Measurements from ENCODE around the gene DPP8.
"Not testable (repeated sequence)": the region's sequence is repeated elsewhere in the genome, so short reads cannot be mapped to it uniquely, and the experiment has no call there.

Gene DPP8

DNA sequence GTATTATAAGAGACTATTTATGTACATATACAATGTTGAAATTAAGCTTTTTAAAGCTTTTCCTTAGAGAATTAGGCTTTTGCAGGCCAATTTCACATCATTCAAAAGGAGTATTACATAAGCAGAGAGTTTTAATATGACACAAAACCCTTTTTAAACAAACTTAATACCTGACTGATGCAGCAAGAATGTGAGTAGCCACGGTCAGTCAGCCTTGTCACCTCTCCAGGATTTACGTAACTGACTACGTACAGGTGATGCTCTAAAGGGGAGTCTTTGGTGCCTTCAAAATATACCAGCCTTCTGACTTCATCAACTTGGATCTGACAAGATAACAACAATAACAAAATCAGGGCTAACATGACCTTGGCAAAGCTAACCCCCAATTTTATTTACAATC lies 50.6 kb downstream of the DPP8 start:
- Histone ChIP-seq H3K4me3 (no peak overlapping the region), H3K9ac (no peak overlapping the region), H3K4me2 (no peak overlapping the region), H4K20me1 (peaks cover 0 to 37% (median 3%) of the 10 kb centered on the region in 11 experiments; a peak in 12 of 22 replicates), H3K4me1 (no peaks in the 10 kb centered on the region), H3K36me3 (peaks cover 93 to 100% (median 99%) of the 10 kb centered on the region in 11 experiments), H3K27me3 (no peaks in the 10 kb centered on the region), H3K27ac (no peak overlapping the region), H3K9me3 (replicated peaks in 1 of 11) (no peaks in the 10 kb centered on the region)
- TF ChIP-seq Cebpa-rat (IDR thresholded peaks at IDR 0.05), result no peak

DNA sequence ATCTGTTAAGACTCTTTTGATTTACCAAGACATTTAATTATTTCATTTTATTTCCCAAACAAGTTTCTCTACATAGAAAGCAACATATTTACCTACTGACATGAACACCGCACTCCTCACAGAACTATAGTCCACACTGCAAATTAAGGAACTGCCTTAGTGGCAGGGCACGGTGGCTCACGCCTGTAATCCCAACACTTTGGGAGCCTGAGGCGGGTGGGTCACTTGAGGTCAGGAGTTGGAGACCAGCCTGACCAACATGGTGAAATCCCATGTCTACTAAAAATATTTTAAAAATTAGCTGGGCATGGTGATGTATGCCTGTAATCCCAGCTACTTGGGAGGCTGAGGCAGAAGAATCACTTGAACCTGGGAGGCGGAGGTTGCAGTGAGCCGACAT lies 54.4 kb downstream of the DPP8 start:
- not testable (repeated sequence) for H3K4me2 ChIP-seq, H3K4me1 ChIP-seq
- H3K36me3 ChIP-seq, result peaks cover 98 to 100% (median 100%) of the 10 kb centered on the region in 11 experiments

DNA sequence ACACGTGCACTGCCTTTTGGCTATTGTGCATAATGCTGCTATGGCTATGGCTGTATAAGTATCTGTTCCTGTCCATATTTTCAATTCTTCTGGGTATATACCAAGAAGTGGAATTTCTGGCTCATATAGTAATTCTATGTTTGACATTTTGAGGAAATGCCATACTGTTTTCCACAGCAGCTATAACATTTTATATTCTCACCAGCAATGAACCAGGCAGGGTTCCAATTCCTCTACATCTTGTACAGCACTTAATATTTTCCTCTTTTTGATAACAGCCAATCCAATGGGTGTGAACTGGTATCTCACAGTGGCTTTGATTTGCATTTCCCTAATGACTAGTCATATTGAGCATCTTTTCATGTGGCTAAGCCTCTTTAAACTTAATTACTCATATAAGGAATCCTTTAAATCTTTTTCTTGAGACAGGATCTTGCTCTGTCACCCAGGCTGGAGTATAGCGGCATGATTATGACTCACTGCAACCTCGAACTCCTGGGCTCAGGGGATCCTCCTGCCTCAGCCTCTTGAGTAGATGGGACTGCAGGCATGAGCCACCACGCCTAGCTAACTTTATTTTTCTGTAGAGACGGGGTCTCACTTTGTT lies 56.6 kb downstream of the DPP8 start:
- peaks cover 0 to 50% (median 23%) of the 10 kb centered on the region in 11 experiments; a peak in 17 of 22 replicates for H4K20me1 ChIP-seq
- no peak overlapping the region for H3K27ac ChIP-seq
- H3K27me3 ChIP-seq, result no peaks in the 10 kb centered on the region
- no peaks in the 10 kb centered on the region for H3K9me3 ChIP-seq (replicated peaks in 1 of 11)
- no peak overlapping the region for H3K4me2 ChIP-seq
- H3K4me1 ChIP-seq, result peaks cover 0 to 4% (median 0%) of the 10 kb centered on the region in 10 experiments; a peak in 1 of 20 replicates
- no peak for TF ChIP-seq Cebpa-rat (IDR thresholded peaks at IDR 0.05)
- H3K36me3 ChIP-seq, result peaks cover 98 to 100% (median 100%) of the 10 kb centered on the region in 11 experiments
- no peak overlapping the region for H3K4me3 ChIP-seq
- H3K9ac ChIP-seq, result no peak overlapping the region

More for the DNA sequence above, 54.4 kb downstream of the DPP8 start:
- not testable (repeated sequence) for H3K4me3 ChIP-seq; H3K9me3 ChIP-seq (replicated peaks in 1 of 11); H3K9ac ChIP-seq; H3K27ac ChIP-seq; H3K27me3 ChIP-seq
- H4K20me1 ChIP-seq, result peaks cover 0 to 43% (median 18%) of the 10 kb centered on the region in 11 experiments; a peak in 16 of 22 replicates

DNA sequence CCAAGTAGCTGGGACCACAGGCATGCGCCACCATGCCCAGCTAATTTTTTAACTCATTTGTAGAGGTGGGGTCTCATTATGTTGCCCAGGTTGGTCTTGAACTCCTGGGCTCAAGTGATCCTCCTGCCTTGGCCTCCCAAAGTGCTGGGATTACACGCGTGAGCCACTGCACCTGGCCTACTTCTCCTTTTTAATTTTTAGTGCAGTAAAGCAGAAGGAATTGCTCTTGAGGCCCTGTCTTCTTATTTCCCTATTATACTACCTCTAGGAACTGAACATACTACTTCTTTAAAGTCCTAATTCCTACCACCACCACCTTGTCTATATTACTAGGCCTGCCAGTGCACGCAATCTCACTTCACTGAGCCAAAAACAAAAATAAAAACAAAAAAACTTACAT lies 62.2 kb downstream of the DPP8 start:
- not testable (repeated sequence) for H3K9ac ChIP-seq; H3K4me3 ChIP-seq; H3K9me3 ChIP-seq (replicated peaks in 1 of 11); H3K27ac ChIP-seq; H3K4me2 ChIP-seq; H3K27me3 ChIP-seq; H3K4me1 ChIP-seq
- peaks cover 0 to 68% (median 22%) of the 10 kb centered on the region in 11 experiments; a peak in 16 of 22 replicates for H4K20me1 ChIP-seq
- H3K36me3 ChIP-seq, result peaks cover 99 to 100% (median 100%) of the 10 kb centered on the region in 11 experiments

DNA sequence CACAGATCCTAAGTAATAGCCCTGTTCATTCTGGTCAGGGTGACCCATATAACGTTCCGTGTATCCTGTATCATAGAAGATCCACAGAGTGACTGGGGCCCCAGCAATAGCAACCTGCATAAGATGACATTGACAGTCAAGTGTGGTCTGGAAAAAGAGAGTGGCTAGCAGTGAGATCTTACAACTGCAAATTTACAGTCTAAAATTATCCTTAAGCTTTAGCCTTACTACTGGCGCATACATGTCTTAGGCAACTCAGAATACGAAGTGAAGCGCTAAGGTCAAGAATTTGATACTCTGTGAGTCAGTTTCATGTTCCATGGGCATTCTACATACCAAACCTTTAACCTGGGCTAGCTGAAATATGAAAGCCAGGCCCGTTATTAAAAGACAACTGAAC lies 65.5 kb downstream of the DPP8 start:
- Histone ChIP-seq H3K4me1 (peaks cover 0 to 9% (median 0%) of the 10 kb centered on the region in 10 experiments; a peak in 2 of 20 replicates), H3K36me3 (peaks cover 92 to 98% (median 97%) of the 10 kb centered on the region in 11 experiments), H3K4me2 (no peak overlapping the region), H3K27ac (no peak overlapping the region), H3K27me3 (no peaks in the 10 kb centered on the region), H3K4me3 (no peak overlapping the region), H4K20me1 (peaks cover 0 to 47% (median 10%) of the 10 kb centered on the region in 11 experiments; a peak in 13 of 22 replicates), H3K9ac (no peak overlapping the region), H3K9me3 (replicated peaks in 1 of 11) (no peaks in the 10 kb centered on the region)
- no peak for TF ChIP-seq Cebpa-rat (IDR thresholded peaks at IDR 0.05)

DNA sequence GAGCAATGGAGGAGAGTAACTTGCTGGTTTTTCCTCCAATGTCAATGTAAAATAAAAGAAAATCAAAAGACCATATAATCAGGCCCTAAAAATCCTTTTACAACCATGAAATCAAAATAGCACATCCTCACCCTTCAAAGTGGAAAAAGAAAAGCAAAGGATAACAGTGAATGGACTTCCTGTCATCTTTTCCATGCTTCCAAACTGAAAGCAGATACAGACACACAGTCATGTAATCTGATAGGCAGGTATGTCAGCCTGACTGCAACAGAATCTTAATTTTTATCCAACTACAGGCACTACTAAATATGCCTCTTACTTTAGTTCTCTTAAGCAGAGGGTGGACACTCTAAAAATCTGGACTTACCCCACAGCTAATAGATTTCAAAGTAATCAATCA lies 66.9 kb downstream of the DPP8 start:
- TF ChIP-seq Cebpa-rat (IDR thresholded peaks at IDR 0.05), result no peak
- Histone ChIP-seq H3K27me3 (no peaks in the 10 kb centered on the region), H3K9me3 (replicated peaks in 1 of 11) (no peaks in the 10 kb centered on the region), H3K27ac (no peak overlapping the region), H4K20me1 (peaks cover 0 to 35% (median 8%) of the 10 kb centered on the region in 11 experiments; a peak in 10 of 22 replicates), H3K9ac (no peak overlapping the region), H3K4me3 (no peak overlapping the region), H3K4me2 (no peak overlapping the region), H3K36me3 (peaks cover 92 to 98% (median 97%) of the 10 kb centered on the region in 11 experiments), H3K4me1 (peaks cover 0 to 3% (median 0%) of the 10 kb centered on the region in 10 experiments; a peak in 2 of 20 replicates)

DNA sequence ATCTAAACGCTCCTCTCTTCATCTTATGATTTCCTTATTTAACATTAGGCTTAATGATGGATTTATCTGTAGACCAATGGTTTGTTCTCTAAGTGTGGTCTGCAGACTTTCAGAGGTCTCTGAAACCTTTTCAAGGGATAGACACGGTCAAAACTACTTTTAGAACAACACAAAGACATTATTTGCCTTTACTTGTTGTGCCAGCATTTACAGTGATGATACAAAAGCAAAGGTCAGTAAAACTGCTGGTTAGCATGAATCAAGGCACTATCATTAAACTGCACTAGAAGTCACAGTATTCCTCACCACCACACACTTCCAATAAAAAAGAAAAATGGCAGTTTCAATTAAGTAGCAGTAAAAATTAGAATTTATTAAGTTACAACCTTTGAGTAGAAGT lies 70.3 kb downstream of the DPP8 start:
- no peaks in the 10 kb centered on the region for H3K27me3 ChIP-seq
- no peak overlapping the region for H3K9ac ChIP-seq
- no peak overlapping the region for H3K4me3 ChIP-seq
- H3K4me2 ChIP-seq, result no peak overlapping the region
- H3K27ac ChIP-seq, result no peak overlapping the region
- peaks cover 82 to 97% (median 91%) of the 10 kb centered on the region in 11 experiments for H3K36me3 ChIP-seq
- no peaks in the 10 kb centered on the region for H3K4me1 ChIP-seq
- no peak for TF ChIP-seq Cebpa-rat (IDR thresholded peaks at IDR 0.05)
- peaks cover 0 to 12% (median 0%) of the 10 kb centered on the region in 11 experiments; a peak in 4 of 22 replicates for H4K20me1 ChIP-seq
- no peaks in the 10 kb centered on the region for H3K9me3 ChIP-seq (replicated peaks in 1 of 11)

DNA sequence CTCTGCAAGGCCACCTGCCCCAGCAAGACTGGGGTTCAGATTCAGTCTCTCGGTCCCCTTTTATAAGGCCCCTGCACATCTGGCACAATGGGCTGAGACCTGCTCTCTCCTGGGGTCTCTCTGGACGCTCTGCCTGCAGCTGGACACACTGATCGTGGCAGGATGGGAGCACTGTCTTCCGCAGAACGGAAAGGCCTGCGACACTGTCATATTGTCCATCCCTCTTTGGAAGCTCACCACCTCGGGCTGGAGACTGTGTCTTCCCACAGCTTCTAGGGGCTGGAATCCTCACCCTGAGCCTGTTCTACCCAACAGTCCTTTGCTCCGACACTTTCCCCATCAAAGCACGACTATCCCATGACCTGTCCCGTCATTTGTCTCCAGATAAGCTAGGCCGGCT lies 83.3 kb downstream of the DPP8 start:
- Histone ChIP-seq H3K9me3 (replicated peaks in 1 of 11) (no peaks in the 10 kb centered on the region), H3K4me3 (no peak overlapping the region), H4K20me1 (no peaks in the 10 kb centered on the region), H3K27ac (no peak overlapping the region), H3K4me2 (no peak overlapping the region), H3K36me3 (no peaks in the 10 kb centered on the region), H3K4me1 (peaks cover 0 to 8% (median 0%) of the 10 kb centered on the region in 10 experiments; a peak in 4 of 20 replicates), H3K9ac (no peak overlapping the region), H3K27me3 (no peaks in the 10 kb centered on the region)
- TF ChIP-seq Cebpa-rat (IDR thresholded peaks at IDR 0.05), result no peak

DNA sequence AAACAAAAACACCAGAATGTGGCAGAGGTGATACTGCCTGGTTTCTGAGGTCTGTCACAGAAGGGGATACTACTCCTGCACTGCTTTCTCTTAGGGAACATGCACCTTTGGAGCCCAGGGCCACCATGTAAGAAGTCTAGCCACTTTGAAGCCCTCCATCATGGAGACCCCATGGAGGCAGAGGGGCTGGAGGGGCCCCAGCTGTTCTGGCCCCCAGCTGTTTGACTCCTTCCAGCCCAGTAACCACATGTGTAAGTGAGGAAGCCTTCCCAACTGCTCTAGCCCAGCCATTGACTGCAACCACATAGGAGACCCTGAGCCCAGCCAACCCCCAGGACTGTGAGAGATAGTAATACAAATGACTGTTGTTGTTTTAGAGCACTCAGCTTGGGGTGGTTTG lies 85.8 kb downstream of the DPP8 start:
- no peak overlapping the region for H3K4me3 ChIP-seq

More for the DNA sequence above, 85.8 kb downstream of the DPP8 start:
- Histone ChIP-seq H3K27ac (no peak overlapping the region), H3K4me2 (no peak overlapping the region), H3K9me3 (replicated peaks in 1 of 11) (no peaks in the 10 kb centered on the region), H4K20me1 (no peaks in the 10 kb centered on the region), H3K9ac (no peak overlapping the region), H3K27me3 (no peaks in the 10 kb centered on the region), H3K4me1 (no peaks in the 10 kb centered on the region), H3K36me3 (no peaks in the 10 kb centered on the region)
- no peak for TF ChIP-seq Cebpa-rat (IDR thresholded peaks at IDR 0.05)

Measured in BLaER1 treated with 17β-estradiol and CSF1 and Interleukin-3, amounts not matched to agents 10 nM and 100 nM (cell line).